ENCODE data around the gene SH2D2A. TPM values are rescaled to one million over a fixed set of nuclear protein-coding genes. Genes with fewer than 3 reads are reported as not detected.

SH2D2A gene
- total RNA-seq, 1 donor from 2014 or later, result 4.9 TPM

DNA sequence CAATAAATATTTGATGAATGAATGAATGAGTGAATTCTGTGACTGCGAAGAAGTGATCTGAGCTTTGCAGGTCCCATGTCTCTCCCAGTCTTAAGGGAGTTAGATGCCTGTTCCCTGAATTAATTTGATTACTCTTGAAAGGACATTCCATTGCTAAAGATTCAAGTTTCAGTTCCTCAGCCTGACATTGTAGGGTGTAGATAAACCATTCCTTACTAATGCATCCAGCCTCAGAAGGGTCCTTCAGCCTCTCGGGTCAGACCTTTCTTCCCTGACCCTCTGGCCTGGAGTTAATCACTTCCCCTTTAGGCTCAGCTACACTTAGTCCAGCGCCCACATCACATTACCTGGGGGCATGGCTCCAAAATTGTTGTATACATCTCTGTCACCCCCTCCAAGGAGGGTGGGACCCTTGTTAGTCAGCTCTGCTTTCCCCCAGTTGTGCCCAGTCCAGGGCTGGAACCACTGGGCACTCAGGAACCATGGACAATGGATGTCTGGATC lies 39.7 kb upstream of the SH2D2A start:
- TF ChIP-seq POLR2A (IDR thresholded peaks at IDR 0.05), result no peak
- TF ChIP-seq POLR2AphosphoS5 (IDR thresholded peaks at IDR 0.05; ENCODE audit: insufficient read depth in 1 of 2, low read depth in 1 of 2), result no peak
- TF ChIP-seq, protein P1, sequence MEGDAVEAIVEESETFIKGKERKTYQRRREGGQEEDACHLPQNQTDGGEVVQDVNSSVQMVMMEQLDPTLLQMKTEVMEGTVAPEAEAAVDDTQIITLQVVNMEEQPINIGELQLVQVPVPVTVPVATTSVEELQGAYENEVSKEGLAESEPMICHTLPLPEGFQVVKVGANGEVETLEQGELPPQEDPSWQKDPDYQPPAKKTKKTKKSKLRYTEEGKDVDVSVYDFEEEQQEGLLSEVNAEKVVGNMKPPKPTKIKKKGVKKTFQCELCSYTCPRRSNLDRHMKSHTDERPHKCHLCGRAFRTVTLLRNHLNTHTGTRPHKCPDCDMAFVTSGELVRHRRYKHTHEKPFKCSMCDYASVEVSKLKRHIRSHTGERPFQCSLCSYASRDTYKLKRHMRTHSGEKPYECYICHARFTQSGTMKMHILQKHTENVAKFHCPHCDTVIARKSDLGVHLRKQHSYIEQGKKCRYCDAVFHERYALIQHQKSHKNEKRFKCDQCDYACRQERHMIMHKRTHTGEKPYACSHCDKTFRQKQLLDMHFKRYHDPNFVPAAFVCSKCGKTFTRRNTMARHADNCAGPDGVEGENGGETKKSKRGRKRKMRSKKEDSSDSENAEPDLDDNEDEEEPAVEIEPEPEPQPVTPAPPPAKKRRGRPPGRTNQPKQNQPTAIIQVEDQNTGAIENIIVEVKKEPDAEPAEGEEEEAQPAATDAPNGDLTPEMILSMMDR (IDR thresholded peaks at IDR 0.05), result no peak
- DNase-seq (ENCODE audit: extremely low spot score in 2 of 2), result no peak
- intact Hi-C loops (cut with DNase I), result loop anchor here (5.0 kb wide), 1 partner anchor 49 kb away; no protein-coding TSS in a partner anchor
- Histone ChIP-seq H3K4me1 (peaks cover 35% of the 10 kb centered on the region), H3K27me3 (no peaks in the 10 kb centered on the region), H3K9me3 (no peaks in the 10 kb centered on the region), H3K36me3 (no peaks in the 10 kb centered on the region), H3K4me3 (no peak overlapping the region), H3K27ac (no peak overlapping the region)

DNA sequence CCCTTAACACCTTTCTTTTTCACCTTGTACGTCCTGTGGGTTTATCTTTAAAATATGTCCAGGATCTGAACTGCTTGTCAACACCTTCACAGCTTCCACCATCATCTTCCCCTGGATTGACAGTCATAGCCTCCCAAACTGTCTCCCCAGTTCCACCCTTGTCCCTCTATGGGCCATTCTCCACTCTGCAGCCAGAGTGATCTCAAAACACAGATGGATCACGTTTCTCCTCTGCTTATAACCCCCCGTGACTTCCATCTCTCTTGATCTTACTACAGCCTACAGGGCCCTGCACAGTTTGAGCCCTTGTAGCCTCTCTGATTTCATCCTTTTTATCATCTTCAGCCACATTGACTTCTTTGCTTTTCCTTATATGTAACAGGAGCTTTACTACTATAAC lies 38.0 kb upstream of the SH2D2A start:
- Histone ChIP-seq H3K36me3 (no peaks in the 10 kb centered on the region), H3K27ac (no peak overlapping the region), H3K27me3 (no peaks in the 10 kb centered on the region), H3K4me1 (peaks cover 18% of the 10 kb centered on the region), H3K9me3 (no peaks in the 10 kb centered on the region), H3K4me3 (no peak overlapping the region)
- intact Hi-C loops (cut with DNase I), result loop anchor here (5.0 kb wide), 1 partner anchor 47 kb away; no protein-coding TSS in a partner anchor
- TF ChIP-seq POLR2A (IDR thresholded peaks at IDR 0.05) (no peak), POLR2AphosphoS5 (IDR thresholded peaks at IDR 0.05; ENCODE audit: insufficient read depth in 1 of 2, low read depth in 1 of 2) (no peak)
- TF ChIP-seq, protein P1 (IDR thresholded peaks at IDR 0.05), result no peak
- no peak for DNase-seq (ENCODE audit: extremely low spot score in 2 of 2)

DNA sequence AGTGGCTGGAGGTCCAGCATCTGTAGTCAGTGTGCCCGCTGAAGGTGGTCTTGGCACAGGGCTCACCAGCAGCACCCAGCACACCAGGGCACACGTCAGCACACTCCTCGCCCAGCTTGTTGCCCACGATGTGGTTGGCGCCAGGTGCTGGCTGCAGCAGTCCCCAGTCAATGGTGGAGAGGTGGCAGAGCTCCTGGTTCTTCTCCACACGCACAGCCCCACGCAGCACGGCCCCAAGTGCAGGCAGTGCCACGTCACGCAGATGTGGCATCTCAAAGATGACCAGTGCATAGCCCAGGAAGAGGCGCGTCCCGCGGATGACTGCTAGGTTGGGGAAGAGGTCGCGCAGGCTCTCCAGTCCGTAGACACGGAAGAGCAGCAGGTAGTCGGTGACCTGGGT lies 37.1 kb upstream of the SH2D2A start:
- no peak for TF ChIP-seq POLR2AphosphoS5 (IDR thresholded peaks at IDR 0.05; ENCODE audit: insufficient read depth in 1 of 2, low read depth in 1 of 2)
- TF ChIP-seq, protein P1 (IDR thresholded peaks at IDR 0.05), result no peak
- no peak for TF ChIP-seq POLR2A (IDR thresholded peaks at IDR 0.05)
- Histone ChIP-seq H3K9me3 (no peaks in the 10 kb centered on the region), H3K27ac (no peak overlapping the region), H3K36me3 (no peaks in the 10 kb centered on the region), H3K4me1 (peaks cover 9% of the 10 kb centered on the region), H3K4me3 (no peak overlapping the region), H3K27me3 (no peaks in the 10 kb centered on the region)
- intact Hi-C loops (cut with DNase I), result no loop called here
- no peak for DNase-seq (ENCODE audit: extremely low spot score in 2 of 2)

DNA sequence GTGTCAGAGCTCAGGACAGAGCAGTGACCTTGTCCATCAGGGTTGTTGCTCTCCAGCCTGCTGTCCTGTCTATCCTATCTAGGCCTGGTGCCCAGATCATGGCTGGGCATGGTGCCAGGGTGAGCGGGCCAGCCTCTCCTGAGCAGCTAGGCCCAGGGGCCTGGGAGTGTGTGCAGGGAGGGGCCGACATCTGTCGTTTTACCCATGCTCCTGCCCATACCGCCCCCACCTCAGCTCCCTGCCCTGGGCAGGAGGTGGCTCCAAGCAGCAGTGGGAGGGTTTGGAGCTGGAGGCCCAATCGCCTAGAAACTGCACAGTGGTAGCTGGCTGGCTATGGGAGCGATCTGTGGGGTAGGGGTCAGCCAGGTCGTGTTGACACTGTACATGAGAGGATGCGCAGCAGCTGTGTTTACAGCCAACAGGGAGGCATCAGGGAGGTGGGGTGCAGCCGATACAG lies 35.8 kb upstream of the SH2D2A start:
- intact Hi-C loops (cut with DNase I), result no loop called here
- no peak for TF ChIP-seq POLR2AphosphoS5 (IDR thresholded peaks at IDR 0.05; ENCODE audit: insufficient read depth in 1 of 2, low read depth in 1 of 2)
- TF ChIP-seq, protein P1 (IDR thresholded peaks at IDR 0.05), result no peak
- no peak for TF ChIP-seq POLR2A (IDR thresholded peaks at IDR 0.05)
- H3K27ac ChIP-seq, result no peak overlapping the region
- DNase-seq (ENCODE audit: extremely low spot score in 2 of 2), result no peak
- H3K27me3 ChIP-seq, result no peaks in the 10 kb centered on the region
- no peak overlapping the region for H3K4me3 ChIP-seq
- no peaks in the 10 kb centered on the region for H3K36me3 ChIP-seq
- H3K4me1 ChIP-seq, result peaks cover 7% of the 10 kb centered on the region
- no peaks in the 10 kb centered on the region for H3K9me3 ChIP-seq

DNA sequence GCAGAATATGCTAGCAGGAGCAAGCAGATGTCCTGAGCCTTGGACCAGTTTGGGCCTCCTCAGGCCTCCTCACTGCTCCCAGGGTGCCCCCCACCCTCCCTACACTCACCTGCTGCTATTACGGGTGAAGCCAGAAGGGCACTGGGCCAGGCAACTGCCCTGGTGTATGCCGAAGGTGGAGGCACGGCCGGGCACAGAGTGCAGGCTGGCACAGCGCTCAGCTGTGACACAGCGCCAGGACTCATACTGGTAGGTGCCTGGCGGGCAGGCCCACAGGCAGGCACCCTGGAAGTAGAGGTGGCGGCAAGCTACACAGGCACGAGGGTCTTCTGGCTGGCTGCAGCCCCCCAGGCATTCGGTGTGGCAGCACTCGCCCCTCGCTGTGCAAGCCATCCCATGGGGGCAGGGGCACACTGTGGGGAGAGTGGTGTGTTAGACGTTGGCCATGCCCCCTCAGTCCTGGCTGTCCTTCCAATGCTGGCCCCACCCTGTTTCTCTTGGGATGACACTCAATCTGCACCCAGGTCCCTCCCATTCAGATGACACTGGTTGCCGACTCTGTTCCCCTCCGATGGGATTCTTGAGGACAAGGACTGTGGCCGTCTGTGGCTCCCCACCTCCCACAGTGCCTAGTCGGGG lies 35.2 kb upstream of the SH2D2A start:
- peaks cover 7% of the 10 kb centered on the region for H3K4me1 ChIP-seq
- intact Hi-C loops (cut with DNase I), result no loop called here
- no peaks in the 10 kb centered on the region for H3K27me3 ChIP-seq
- no peak overlapping the region for H3K27ac ChIP-seq
- no peak for DNase-seq (ENCODE audit: extremely low spot score in 2 of 2)
- no peak overlapping the region for H3K4me3 ChIP-seq
- no peaks in the 10 kb centered on the region for H3K9me3 ChIP-seq
- TF ChIP-seq POLR2A (IDR thresholded peaks at IDR 0.05) (no peak), POLR2AphosphoS5 (IDR thresholded peaks at IDR 0.05; ENCODE audit: insufficient read depth in 1 of 2, low read depth in 1 of 2) (no peak)
- TF ChIP-seq, protein P1 (IDR thresholded peaks at IDR 0.05), result no peak
- no peaks in the 10 kb centered on the region for H3K36me3 ChIP-seq
